HEK293 (cell line): Measurements from ENCODE around the gene BLVRA.
"Not testable (repeated sequence)": the region's sequence is repeated elsewhere in the genome, so short reads cannot be mapped to it uniquely, and the experiment has no call there.

Source experiments
- CTCF ChIA-PET: fragments of 350-600 bp; formaldehyde crosslinking; extraction: SDS; loops from one replicate; lab custom pipeline; 2021; ENCODE audit warnings: antibody characterized with exemption; lab: Yijun Ruan, JAX
- POLR2A ChIA-PET: fragments of 300-600 bp; formaldehyde crosslinking; extraction: SDS; loops from one replicate; lab custom pipeline; 2020; ENCODE audit warnings: antibody characterized with exemption, inconsistent platforms; lab: Yijun Ruan, JAX
- H3K27ac ChIP-seq: fragments of 200-500 bp; sonication (Bioruptor generic); 2 replicates; pipeline ENCODE4 v1.5.1; 2014; ENCODE audit warnings: low read depth, low read length, control low read depth, inconsistent platforms; ENCODE audit errors: extremely low read depth
- H3K36me3 ChIP-seq, 2 experiments: fragments of 200-500 bp in 1 of 2; sonication (Bioruptor generic) in 1 of 2; 1 replicate in 1 of 2; 2 replicates in 1 of 2; pipeline ENCODE4 v1.5.1; 2014 to 2017; ENCODE audit warnings: inconsistent platforms in 2 of 2, low read length in 2 of 2; ENCODE audit not compliant: control insufficient read depth in 2 of 2, insufficient read depth in 1 of 2
- H3K4me1 ChIP-seq: fragments of 200-500 bp; sonication (Bioruptor generic); 2 replicates; pipeline ENCODE4 v1.5.1; 2014; ENCODE audit warnings: mild to moderate bottlenecking, low read length, inconsistent platforms; ENCODE audit not compliant: control insufficient read depth, insufficient read depth
- H3K4me3 ChIP-seq: 2 replicates; pipeline ENCODE4 v1.5.1; 2011; ENCODE audit warnings: low read depth, mild to moderate bottlenecking, control low read depth, low read length, moderate library complexity
- H3K9me3 ChIP-seq: fragments of 200-500 bp; sonication (Bioruptor generic); 2 replicates; pipeline ENCODE4 v1.5.1; 2014; ENCODE audit warnings: low read depth, low read length, inconsistent platforms; ENCODE audit not compliant: control insufficient read depth, insufficient read depth
- ATF2 ChIP-seq: fragments of 450-650 bp; formaldehyde crosslinking; IDR thresholded peaks from 2 replicates; pipeline ENCODE4 v1.5.1; 2016; ENCODE audit warnings: missing biosample characterization, missing genetic modification characterization, low read depth
- OSR2 ChIP-seq: fragments of 450-650 bp; formaldehyde crosslinking; IDR thresholded peaks from 2 replicates; pipeline ENCODE4 v1.5.1; 2016; ENCODE audit warnings: missing biosample characterization, missing genetic modification characterization
- ZNF146 ChIP-seq: fragments of 450-650 bp; formaldehyde crosslinking; IDR thresholded peaks from 2 replicates; pipeline ENCODE4 v1.5.1; 2016; ENCODE audit warnings: missing biosample characterization, missing genetic modification characterization
- ZNF175 ChIP-seq: fragments of 450-650 bp; formaldehyde crosslinking; IDR thresholded peaks from 2 replicates; pipeline ENCODE4 v1.5.1; 2016; ENCODE audit warnings: missing biosample characterization, missing genetic modification characterization
- ZNF19 ChIP-seq: fragments of 450-650 bp; formaldehyde crosslinking; IDR thresholded peaks from 2 replicates; pipeline ENCODE4; 2016; ENCODE audit warnings: missing biosample characterization, missing genetic modification characterization, low read depth
- ZNF335 ChIP-seq: fragments of 450-650 bp; formaldehyde crosslinking; conservative IDR thresholded peaks from 2 replicates; pipeline ENCODE4 v1.5.1; 2016; ENCODE audit warnings: missing biosample characterization, missing genetic modification characterization
- ZNF423 ChIP-seq: fragments of 450-650 bp; formaldehyde crosslinking; IDR thresholded peaks from 2 replicates; pipeline ENCODE4 v1.5.1; 2016; ENCODE audit warnings: missing biosample characterization, missing genetic modification characterization
- ZNF514 ChIP-seq: fragments of 450-650 bp; formaldehyde crosslinking; IDR thresholded peaks from 2 replicates; pipeline ENCODE4 v1.5.1; 2016; ENCODE audit warnings: missing biosample characterization, missing genetic modification characterization
- ZNF624 ChIP-seq: fragments of 450-650 bp; formaldehyde crosslinking; IDR thresholded peaks from 2 replicates; pipeline ENCODE4 v1.5.1; 2017; ENCODE audit warnings: missing biosample characterization, missing genetic modification characterization
- ZNF830 ChIP-seq: fragments of 450-650 bp; IDR thresholded peaks from 2 replicates; pipeline ENCODE4 v1.5.0; 2018; ENCODE audit warnings: missing biosample characterization, missing genetic modification characterization, low read depth, mild to moderate bottlenecking, moderate library complexity
- ZSCAN4 ChIP-seq: fragments of 450-650 bp; formaldehyde crosslinking; IDR thresholded peaks from 2 replicates; pipeline ENCODE4 v1.5.1; 2017; ENCODE audit warnings: missing biosample characterization, missing genetic modification characterization
- TF ChIP-seq, protein P1 (sequence below): fragments of 450-650 bp; formaldehyde crosslinking; IDR thresholded peaks from 2 replicates; pipeline ENCODE4 v1.5.1; 2016; ENCODE audit warnings: missing biosample characterization, missing genetic modification characterization
- TF ChIP-seq, protein P2 (sequence below): fragments of 450-650 bp; formaldehyde crosslinking; IDR thresholded peaks from 2 replicates; pipeline ENCODE4 v1.5.1; 2016; ENCODE audit warnings: missing biosample characterization, missing genetic modification characterization

BLVRA gene

GRCh38 chr7:43729214-43729923, 29.1 kb upstream of the BLVRA start, which contains the start of gene COA1 (continued):
- TF ChIP-seq, protein P1, sequence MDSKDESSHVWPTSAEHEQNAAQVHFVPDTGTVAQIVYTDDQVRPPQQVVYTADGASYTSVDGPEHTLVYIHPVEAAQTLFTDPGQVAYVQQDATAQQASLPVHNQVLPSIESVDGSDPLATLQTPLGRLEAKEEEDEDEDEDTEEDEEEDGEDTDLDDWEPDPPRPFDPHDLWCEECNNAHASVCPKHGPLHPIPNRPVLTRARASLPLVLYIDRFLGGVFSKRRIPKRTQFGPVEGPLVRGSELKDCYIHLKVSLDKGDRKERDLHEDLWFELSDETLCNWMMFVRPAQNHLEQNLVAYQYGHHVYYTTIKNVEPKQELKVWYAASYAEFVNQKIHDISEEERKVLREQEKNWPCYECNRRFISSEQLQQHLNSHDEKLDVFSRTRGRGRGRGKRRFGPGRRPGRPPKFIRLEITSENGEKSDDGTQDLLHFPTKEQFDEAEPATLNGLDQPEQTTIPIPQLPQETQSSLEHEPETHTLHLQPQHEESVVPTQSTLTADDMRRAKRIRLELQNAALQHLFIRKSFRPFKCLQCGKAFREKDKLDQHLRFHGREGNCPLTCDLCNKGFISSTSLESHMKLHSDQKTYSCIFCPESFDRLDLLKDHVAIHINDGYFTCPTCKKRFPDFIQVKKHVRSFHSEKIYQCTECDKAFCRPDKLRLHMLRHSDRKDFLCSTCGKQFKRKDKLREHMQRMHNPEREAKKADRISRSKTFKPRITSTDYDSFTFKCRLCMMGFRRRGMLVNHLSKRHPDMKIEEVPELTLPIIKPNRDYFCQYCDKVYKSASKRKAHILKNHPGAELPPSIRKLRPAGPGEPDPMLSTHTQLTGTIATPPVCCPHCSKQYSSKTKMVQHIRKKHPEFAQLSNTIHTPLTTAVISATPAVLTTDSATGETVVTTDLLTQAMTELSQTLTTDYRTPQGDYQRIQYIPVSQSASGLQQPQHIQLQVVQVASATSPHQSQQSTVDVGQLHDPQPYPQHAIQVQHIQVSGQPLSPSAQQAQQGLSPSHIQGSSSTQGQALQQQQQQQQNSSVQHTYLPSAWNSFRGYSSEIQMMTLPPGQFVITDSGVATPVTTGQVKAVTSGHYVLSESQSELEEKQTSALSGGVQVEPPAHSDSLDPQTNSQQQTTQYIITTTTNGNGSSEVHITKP (tag by site-specific recombination), result peak; percentile 56
- 0 out of 2 replicates have a peak, but pooled peaks have one; percentile 9 for TF ChIP-seq ZSCAN4 (tag by site-specific recombination)
- no peak for TF ChIP-seq ATF2 (tag by site-specific recombination)
- no peak for TF ChIP-seq ZNF830
- no peak for TF ChIP-seq ZNF146 (tag by site-specific recombination)
- TF ChIP-seq, protein P2, sequence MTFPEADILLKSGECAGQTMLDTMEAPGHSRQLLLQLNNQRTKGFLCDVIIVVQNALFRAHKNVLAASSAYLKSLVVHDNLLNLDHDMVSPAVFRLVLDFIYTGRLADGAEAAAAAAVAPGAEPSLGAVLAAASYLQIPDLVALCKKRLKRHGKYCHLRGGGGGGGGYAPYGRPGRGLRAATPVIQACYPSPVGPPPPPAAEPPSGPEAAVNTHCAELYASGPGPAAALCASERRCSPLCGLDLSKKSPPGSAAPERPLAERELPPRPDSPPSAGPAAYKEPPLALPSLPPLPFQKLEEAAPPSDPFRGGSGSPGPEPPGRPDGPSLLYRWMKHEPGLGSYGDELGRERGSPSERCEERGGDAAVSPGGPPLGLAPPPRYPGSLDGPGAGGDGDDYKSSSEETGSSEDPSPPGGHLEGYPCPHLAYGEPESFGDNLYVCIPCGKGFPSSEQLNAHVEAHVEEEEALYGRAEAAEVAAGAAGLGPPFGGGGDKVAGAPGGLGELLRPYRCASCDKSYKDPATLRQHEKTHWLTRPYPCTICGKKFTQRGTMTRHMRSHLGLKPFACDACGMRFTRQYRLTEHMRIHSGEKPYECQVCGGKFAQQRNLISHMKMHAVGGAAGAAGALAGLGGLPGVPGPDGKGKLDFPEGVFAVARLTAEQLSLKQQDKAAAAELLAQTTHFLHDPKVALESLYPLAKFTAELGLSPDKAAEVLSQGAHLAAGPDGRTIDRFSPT, result 0 out of 2 replicates have a peak, but pooled peaks have one; percentile 18
- no peak for TF ChIP-seq ZNF175 (tag by site-specific recombination)
- TF ChIP-seq ZNF19, result no peak
- TF ChIP-seq ZNF514 (tag by site-specific recombination), result no peak
- TF ChIP-seq OSR2, result no peak
- no peak for TF ChIP-seq ZNF624 (tag by site-specific recombination)

DNA sequence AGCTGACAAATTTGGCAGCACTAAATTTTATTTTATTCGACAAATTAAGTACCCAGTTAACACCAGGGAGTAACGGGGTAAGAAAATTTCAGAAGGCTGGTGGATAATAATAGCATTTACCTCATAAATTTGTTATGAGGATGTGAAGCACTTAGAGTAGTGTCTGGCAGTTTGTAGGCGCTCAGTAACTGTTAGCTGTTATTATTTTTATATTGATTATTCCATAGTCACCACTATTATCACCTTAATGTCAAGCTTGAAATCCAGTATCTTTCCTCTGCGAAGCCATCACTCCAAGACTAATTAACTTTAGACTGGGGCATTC, 28.6 kb upstream of the BLVRA start:
- no peaks in the 10 kb centered on the region for H3K36me3 ChIP-seq
- POLR2A ChIA-PET, result interaction anchor here (1.0 to 2.6 kb wide), 9 partner anchors 16 to 147 kb away, joined by 3 to 21 read pairs (median 6); partner anchors contain the start of genes BLVRA and STK17A
- H3K9me3 ChIP-seq, result no peaks in the 10 kb centered on the region
- CTCF ChIA-PET, result interaction anchor here (0.7 to 3.4 kb wide), 11 partner anchors 8 to 295 kb away, joined by 3 to 15 read pairs (median 4); partner anchors contain the start of gene STK17A
- H3K4me3 ChIP-seq, result peak overlapping the region; percentile 82
- no peak for TF ChIP-seq ZNF423 (tag by site-specific recombination)
- peak; percentile 72 for TF ChIP-seq ZNF335 (tag by site-specific recombination)
- TF ChIP-seq, all 188 proteins: peak for 1
- Histone ChIP-seq H3K4me1 (no peaks in the 10 kb centered on the region; the same call in 1 of the 2 replicates), H3K27ac (peak overlapping the region; percentile 83)

- POLR2A ChIA-PET, result interaction anchor here (0.5 kb wide), 1 partner anchor 68 kb away, joined by 3 read pairs; no protein-coding TSS in a partner anchor
Observed at GRCh38 chr7:43731494-43731893, 27.0 kb upstream of the BLVRA start.

DNA sequence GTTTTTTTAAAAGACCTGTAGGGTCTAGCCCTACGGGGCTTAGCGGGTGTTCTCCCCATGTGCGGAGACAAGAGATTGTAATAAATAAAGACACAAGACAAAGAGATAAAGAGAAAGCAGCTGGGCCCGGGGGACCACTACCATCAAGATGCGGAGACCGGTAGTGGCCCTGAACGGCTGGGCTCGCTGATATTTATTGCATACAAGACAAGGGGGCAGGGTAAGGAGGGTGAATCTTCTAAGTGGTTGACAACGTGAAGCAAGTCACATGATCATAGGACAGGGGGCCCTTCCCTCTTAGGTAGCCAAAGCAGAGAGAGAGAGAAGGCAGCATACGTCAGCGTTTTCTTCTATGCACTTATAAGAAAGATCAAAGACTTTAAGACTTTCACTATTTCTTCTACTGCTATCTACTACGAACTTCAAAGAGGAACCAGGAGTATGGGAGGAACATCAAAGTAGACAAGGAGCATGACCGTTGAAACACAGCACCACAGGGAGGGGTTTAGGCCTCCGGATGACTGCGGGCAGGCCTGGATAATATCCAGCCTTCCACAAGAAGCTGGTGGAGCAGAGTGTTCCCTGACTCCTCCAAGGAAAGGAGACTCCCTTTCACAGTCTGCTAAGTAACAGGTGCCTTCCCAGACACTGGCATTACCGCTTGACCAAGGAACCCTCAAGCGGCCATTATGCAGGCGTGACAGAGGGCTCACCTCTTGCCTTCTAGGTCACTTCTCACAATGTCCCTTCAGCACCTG, 23.7 kb upstream of the BLVRA start:
- H3K4me1 ChIP-seq, H3K9me3 ChIP-seq, H3K4me3 ChIP-seq, H3K27ac ChIP-seq, H3K36me3 ChIP-seq: not testable (repeated sequence)
- ChIA-PET CTCF (interaction anchor here (0.6 to 2.6 kb wide), 8 partner anchors 13 to 611 kb away, joined by 3 to 10 read pairs (median 4); partner anchors contain the start of gene STK17A), POLR2A (interaction anchor here (2.1 kb wide), 1 partner anchor 152 kb away, joined by 8 read pairs; the partner anchor contains the start of gene STK17A)

More at GRCh38 chr7:43731494-43731893, 27.0 kb upstream of the BLVRA start:
- H3K4me1 ChIP-seq, H3K4me3 ChIP-seq, H3K27ac ChIP-seq, H3K9me3 ChIP-seq, H3K36me3 ChIP-seq: not testable (repeated sequence)
- CTCF ChIA-PET, result interaction anchor here (1.3 to 3.4 kb wide), 2 partner anchors 107 to 149 kb away, joined by 4 to 15 read pairs; partner anchors contain the start of gene STK17A
- TF ChIP-seq ATF2 (tag by site-specific recombination), result peak; percentile 42; the same call in 1 of the 2 replicates
- TF ChIP-seq ZNF335 (tag by site-specific recombination), result peak; percentile 55
